PC-9 (cell line): ENCODE results near the gene RPL41. TPM values are rescaled to one million over a fixed set of nuclear protein-coding genes. Genes with fewer than 3 reads are reported as not detected.

Experiments used
- BruUV-seq: library from RNA; stranded (reverse); fragments of 400-500 nt; replicated peaks from 2 replicates; lab custom pipeline; 2021; lab: Mats Ljungman, UMichigan
- CTCF ChIA-PET: fragments of 300-600 bp; sonication (Branson Sonifier 250); formaldehyde crosslinking; loops from one replicate; lab custom pipeline; 2022; ENCODE audit warnings: antibody characterized with exemption; lab: Charles Lee
- POLR2A ChIA-PET: fragments of 300-600 bp; sonication (Branson Sonifier 250); formaldehyde crosslinking; loops from one replicate; lab custom pipeline; 2022; ENCODE audit warnings: antibody characterized with exemption; ENCODE audit not compliant: unreplicated experiment; lab: Charles Lee
- DNase-seq, 2 experiments: peaks; one replicate each; pipeline versions ENCODE4 v3.0.0 to v3.0.0-alpha.2; 2015 to 2022; ENCODE audit warnings: mixed read lengths in 1 of 2
- H2AFZ ChIP-seq: fragments of 200-600 bp; sonication (generic); 2 replicates; pipeline ENCODE4 v1.8.1; 2017; ENCODE audit warnings: antibody characterized with exemption
- H3F3A ChIP-seq: fragments of 200-600 bp; sonication (generic); 2 replicates; pipeline ENCODE4 v1.8.1; 2017; ENCODE audit warnings: antibody characterized with exemption, mild to moderate bottlenecking, low read depth; ENCODE audit not compliant: insufficient read depth
- H3K27ac ChIP-seq: fragments of 200-600 bp; sonication (generic); 2 replicates; pipeline ENCODE4 v1.6.1; 2016; ENCODE audit warnings: mixed run types
- H3K27me3 ChIP-seq: fragments of 200-600 bp; sonication (generic); 2 replicates; pipeline ENCODE4 v1.6.1; 2016; ENCODE audit warnings: low read depth, mixed run types; ENCODE audit not compliant: insufficient read depth
- H3K36me3 ChIP-seq: fragments of 200-600 bp; sonication (generic); 2 replicates; pipeline ENCODE4 v1.6.1; 2016; ENCODE audit warnings: low read depth, mixed run types
- H3K4me1 ChIP-seq: fragments of 200-600 bp; sonication (generic); replicated peaks from 2 replicates; pipeline ENCODE4 v1.6.1; 2016; ENCODE audit warnings: mixed run types; ENCODE audit not compliant: insufficient read depth
- H3K4me2 ChIP-seq: fragments of 200-600 bp; sonication (generic); 2 replicates; pipeline ENCODE4 v1.6.1; 2017; ENCODE audit warnings: mixed run types
- H3K4me3 ChIP-seq: fragments of 200-600 bp; sonication (generic); 2 replicates; pipeline ENCODE4 v1.6.1; 2016; ENCODE audit warnings: mixed run types
- H3K79me2 ChIP-seq: fragments of 200-600 bp; sonication (generic); 2 replicates; pipeline ENCODE4 v1.6.1; 2017; ENCODE audit warnings: low read depth, mixed run types
- H3K9me2 ChIP-seq: fragments of 200-600 bp; sonication (generic); 2 replicates; pipeline ENCODE4 v1.8.1; 2017; ENCODE audit warnings: mild to moderate bottlenecking; ENCODE audit not compliant: insufficient read depth
- H3K9me3 ChIP-seq: fragments of 200-600 bp; sonication (generic); 2 replicates; pipeline ENCODE4 v1.8.1; 2016; ENCODE audit warnings: low read depth; ENCODE audit not compliant: insufficient read depth
- H4K20me1 ChIP-seq: fragments of 200-600 bp; sonication (generic); 2 replicates; pipeline ENCODE4 v1.8.1; 2017; ENCODE audit not compliant: insufficient read depth
- EZH2 ChIP-seq: fragments of 200-600 bp; sonication (generic); IDR thresholded peaks from 2 replicates; pipeline ENCODE4 v1.8.0; 2017; ENCODE audit warnings: antibody characterized with exemption, low read depth
- intact Hi-C: fragments of 100-400 bp; cut with micrococcal nuclease; formaldehyde crosslinking; loops from one replicate; pipeline ENCODE4 v1.10.0; 2022; ENCODE audit not compliant: unreplicated experiment
- total RNA-seq: library from RNA; stranded (reverse); gene quantifications from 2 replicates; pipeline ENCODE4 v1.2.3, GENCODE V29; 2021
- TF ChIP-seq, protein P1 (sequence below): fragments of 200-600 bp; sonication (generic); conservative IDR thresholded peaks from 2 replicates; pipeline ENCODE4 v1.6.1; 2017; ENCODE audit warnings: mixed run types, antibody characterized with exemption, mild to moderate bottlenecking, moderate library complexity

The RPL41 gene
- total RNA-seq, 1 experiment from 2014 or later, result 3,423 TPM

DNA sequence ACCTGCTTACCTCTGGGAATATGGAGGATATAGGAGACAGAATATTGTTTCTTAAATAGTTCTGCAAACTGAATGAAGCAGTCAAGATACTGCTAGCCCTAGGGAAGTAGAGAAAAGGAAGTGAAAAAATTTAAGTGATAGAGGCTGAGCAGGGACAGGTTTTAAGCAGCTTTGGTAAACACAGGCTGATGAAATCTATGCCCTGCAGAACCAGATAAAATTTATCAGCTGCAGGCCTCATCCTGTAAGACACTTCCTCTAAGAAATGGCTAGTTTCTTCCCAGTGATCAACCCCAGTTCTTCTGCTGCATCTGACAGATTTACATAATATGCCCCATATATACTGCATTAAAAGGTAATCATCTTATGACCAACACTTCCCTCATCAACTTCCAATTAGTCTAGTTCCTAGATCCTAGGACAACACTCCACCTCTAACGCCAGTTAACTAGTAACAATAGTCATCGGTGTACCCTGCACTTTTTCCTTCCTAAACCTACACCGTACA lies 10.4 kb downstream of the RPL41 start:
- peak overlapping the region; percentile 85 for H3K4me2 ChIP-seq
- no peak overlapping the region for H3K27ac ChIP-seq
- no peaks in the 10 kb centered on the region for H3K9me3 ChIP-seq
- no TSS peak for BruUV-seq
- H3K4me1 ChIP-seq, result peaks cover 31% of the 10 kb centered on the region
- no peak overlapping the region; the same call in 1 of the 2 replicates for H3K4me3 ChIP-seq
- H3F3A ChIP-seq, result peaks cover 22% of the 10 kb centered on the region
- peak in 1 of 2 experiments; percentile 2 for DNase-seq
- CTCF ChIA-PET, result no interaction called here
- TF ChIP-seq, protein P1, sequence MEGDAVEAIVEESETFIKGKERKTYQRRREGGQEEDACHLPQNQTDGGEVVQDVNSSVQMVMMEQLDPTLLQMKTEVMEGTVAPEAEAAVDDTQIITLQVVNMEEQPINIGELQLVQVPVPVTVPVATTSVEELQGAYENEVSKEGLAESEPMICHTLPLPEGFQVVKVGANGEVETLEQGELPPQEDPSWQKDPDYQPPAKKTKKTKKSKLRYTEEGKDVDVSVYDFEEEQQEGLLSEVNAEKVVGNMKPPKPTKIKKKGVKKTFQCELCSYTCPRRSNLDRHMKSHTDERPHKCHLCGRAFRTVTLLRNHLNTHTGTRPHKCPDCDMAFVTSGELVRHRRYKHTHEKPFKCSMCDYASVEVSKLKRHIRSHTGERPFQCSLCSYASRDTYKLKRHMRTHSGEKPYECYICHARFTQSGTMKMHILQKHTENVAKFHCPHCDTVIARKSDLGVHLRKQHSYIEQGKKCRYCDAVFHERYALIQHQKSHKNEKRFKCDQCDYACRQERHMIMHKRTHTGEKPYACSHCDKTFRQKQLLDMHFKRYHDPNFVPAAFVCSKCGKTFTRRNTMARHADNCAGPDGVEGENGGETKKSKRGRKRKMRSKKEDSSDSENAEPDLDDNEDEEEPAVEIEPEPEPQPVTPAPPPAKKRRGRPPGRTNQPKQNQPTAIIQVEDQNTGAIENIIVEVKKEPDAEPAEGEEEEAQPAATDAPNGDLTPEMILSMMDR, result no peak
- TF ChIP-seq EZH2, result no peak
- no peaks in the 10 kb centered on the region for H4K20me1 ChIP-seq
- POLR2A ChIA-PET, result no interaction called here
- H3K27me3 ChIP-seq, result no peaks in the 10 kb centered on the region
- H2AFZ ChIP-seq, result no peak overlapping the region
- H3K79me2 ChIP-seq, result peaks cover 6% of the 10 kb centered on the region; the same call in 1 of the 2 replicates
- no peaks in the 10 kb centered on the region for H3K9me2 ChIP-seq
- intact Hi-C loops, result loop anchor here (1.0 kb wide), 2 partner anchors 26 to 63 kb away; partner anchors contain the start of genes MYL6B and SMARCC2
- H3K36me3 ChIP-seq, result 0 out of 2 replicates have a peak, but pooled peaks cover 3% of the 10 kb centered on the region

DNA sequence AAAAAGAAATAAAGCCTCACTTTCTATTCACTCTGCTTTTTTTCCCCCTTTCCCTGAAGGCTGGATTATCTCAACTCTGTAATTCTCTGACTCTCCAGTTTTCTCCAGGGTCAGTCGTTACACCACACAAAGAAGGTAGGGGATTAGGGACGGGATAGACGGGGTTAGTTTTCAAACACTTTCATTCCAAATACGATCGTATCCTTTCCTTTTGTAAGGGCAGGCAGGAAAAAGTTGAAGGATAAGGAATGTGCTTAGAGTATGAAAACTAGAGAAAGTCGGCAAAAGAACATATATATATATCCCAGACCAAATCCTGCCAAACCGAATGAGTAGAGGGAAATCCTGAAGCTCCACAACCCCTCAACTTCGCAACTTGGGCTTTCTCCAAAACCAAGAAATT lies 11.1 kb downstream of the RPL41 start:
- Histone ChIP-seq H3K9me3 (no peaks in the 10 kb centered on the region), H3K9me2 (no peaks in the 10 kb centered on the region), H3K27ac (peak overlapping the region; percentile 46; the same call in 1 of the 2 replicates), H3K4me3 (peak overlapping the region; percentile 51; the same call in 1 of the 2 replicates), H3K79me2 (peaks cover 6% of the 10 kb centered on the region; the same call in 1 of the 2 replicates), H4K20me1 (no peaks in the 10 kb centered on the region), H2AFZ (peak overlapping the region; percentile 50; the same call in 1 of the 2 replicates), H3K4me1 (peaks cover 31% of the 10 kb centered on the region), H3K4me2 (peak overlapping the region; percentile 85), H3F3A (peaks cover 22% of the 10 kb centered on the region), H3K36me3 (peaks cover 7% of the 10 kb centered on the region; the same call in 1 of the 2 replicates), H3K27me3 (no peaks in the 10 kb centered on the region)
- intact Hi-C loops, result no loop called here
- ChIA-PET POLR2A (interaction anchor here (0.6 to 1.3 kb wide), 9 partner anchors 16 to 534 kb away, joined by 3 to 13 read pairs (median 4); partner anchors contain the start of genes MYL6, RAB5B, RNF41 and SMARCC2), CTCF (interaction anchor here (0.5 to 1.3 kb wide), 6 partner anchors 8 to 509 kb away, joined by 3 to 17 read pairs (median 4); partner anchors contain the start of genes RNF41 and SMARCC2)
- TF ChIP-seq EZH2, result no peak
- TF ChIP-seq, protein P1, result no peak
- no peak for DNase-seq
- BruUV-seq, result TSS peak; percentile 97

DNA sequence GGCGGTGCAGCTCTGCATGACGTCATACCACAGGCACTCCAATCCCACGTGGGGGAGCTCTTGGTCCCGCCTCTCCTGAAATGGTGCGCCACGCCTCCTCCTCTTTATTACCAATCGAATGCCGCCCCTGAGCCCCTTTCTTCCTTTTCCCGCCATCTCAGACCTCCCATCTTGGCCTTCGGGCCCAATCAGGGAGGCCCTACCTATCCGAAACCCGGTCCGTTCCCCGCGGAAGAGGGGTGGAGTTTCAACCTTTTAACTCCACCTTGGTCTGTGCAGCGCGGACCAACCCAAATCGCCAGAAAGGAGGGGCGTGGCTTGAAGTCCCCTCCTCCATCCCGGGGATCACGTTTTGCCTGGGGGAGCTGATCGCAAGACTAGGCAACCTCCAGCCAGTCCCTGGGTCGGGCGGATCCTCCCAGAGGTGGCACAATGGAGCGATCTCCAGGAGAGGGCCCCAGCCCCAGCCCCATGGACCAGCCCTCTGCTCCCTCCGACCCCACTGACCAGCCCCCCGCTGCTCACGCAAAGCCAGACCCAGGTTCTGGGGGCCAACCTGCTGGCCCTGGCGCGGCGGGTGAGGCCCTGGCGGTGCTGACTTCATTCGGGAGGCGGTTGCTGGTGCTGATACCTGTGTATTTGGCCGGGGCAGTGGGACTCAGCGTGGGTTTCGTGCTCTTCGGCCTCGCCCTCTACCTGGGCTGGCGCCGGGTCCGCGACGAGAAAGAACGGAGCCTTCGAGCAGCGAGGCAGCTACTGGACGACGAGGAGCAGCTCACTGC lies 11.6 kb downstream of the RPL41 start, which contains the start of gene ESYT1:
Gene ESYT1, plus strand, starts transcription at position 380 of the 782 bp plus-strand sequence. Its CDS starts 53 bp downstream, at position 433.
- TF ChIP-seq, protein P1, result no peak
- no peak for TF ChIP-seq EZH2

More for the DNA sequence above, 11.6 kb downstream of the RPL41 start, which contains the start of gene ESYT1:
- Histone ChIP-seq H3K36me3 (peaks cover 8% of the 10 kb centered on the region; the same call in 1 of the 2 replicates), H2AFZ (peak within 1 kb of the TSS; percentile 88), H3F3A (peaks cover 22% of the 10 kb centered on the region), H3K79me2 (peaks cover 6% of the 10 kb centered on the region; the same call in 1 of the 2 replicates), H3K27me3 (no peaks in the 10 kb centered on the region), H4K20me1 (no peaks in the 10 kb centered on the region), H3K4me2 (peak within 1 kb of the TSS; percentile 100), H3K27ac (peak within 1 kb of the TSS; percentile 46; the same call in 1 of the 2 replicates), H3K4me1 (peaks cover 31% of the 10 kb centered on the region), H3K9me2 (no peaks in the 10 kb centered on the region), H3K4me3 (peak within 1 kb of the TSS; percentile 77), H3K9me3 (no peaks in the 10 kb centered on the region)
- TSS peak; percentile 42 for BruUV-seq
- POLR2A ChIA-PET, result interaction anchor here (0.6 to 1.3 kb wide), 11 partner anchors 10 to 533 kb away, joined by 3 to 13 read pairs (median 4); partner anchors contain the start of genes MYL6, RAB5B, RNF41 and SMARCC2
- CTCF ChIA-PET, result interaction anchor here (0.5 to 1.3 kb wide), 6 partner anchors 8 to 509 kb away, joined by 3 to 17 read pairs (median 4); partner anchors contain the start of genes RNF41 and SMARCC2
- intact Hi-C loops, result loop anchor here (2.0 kb wide), 1 partner anchor 509 kb away; no protein-coding TSS in a partner anchor
- DNase-seq, result peak; percentile 98 to 99
